ENCODE results near the gene ME3.

DNA sequence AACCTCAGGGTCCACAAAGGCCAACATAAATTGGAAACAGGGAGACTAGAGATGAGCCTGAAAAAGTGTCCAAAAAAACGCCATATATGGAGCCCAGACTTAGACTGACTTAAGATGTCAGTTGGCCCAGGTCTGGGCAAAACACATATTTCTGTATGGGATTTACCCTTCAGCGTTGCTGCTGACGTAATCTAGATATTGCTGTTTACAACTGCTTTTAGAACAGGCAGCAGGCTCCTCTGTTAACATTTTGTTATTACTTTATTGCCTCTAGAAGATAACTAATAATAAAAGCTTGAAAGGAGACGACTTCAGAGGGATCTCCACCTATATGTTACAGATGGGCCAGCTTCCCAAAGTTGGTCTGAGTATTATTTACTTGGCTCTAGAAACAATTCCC, 8.7 kb downstream of the ME3 start:
- TF ChIP-seq, protein P1, sequence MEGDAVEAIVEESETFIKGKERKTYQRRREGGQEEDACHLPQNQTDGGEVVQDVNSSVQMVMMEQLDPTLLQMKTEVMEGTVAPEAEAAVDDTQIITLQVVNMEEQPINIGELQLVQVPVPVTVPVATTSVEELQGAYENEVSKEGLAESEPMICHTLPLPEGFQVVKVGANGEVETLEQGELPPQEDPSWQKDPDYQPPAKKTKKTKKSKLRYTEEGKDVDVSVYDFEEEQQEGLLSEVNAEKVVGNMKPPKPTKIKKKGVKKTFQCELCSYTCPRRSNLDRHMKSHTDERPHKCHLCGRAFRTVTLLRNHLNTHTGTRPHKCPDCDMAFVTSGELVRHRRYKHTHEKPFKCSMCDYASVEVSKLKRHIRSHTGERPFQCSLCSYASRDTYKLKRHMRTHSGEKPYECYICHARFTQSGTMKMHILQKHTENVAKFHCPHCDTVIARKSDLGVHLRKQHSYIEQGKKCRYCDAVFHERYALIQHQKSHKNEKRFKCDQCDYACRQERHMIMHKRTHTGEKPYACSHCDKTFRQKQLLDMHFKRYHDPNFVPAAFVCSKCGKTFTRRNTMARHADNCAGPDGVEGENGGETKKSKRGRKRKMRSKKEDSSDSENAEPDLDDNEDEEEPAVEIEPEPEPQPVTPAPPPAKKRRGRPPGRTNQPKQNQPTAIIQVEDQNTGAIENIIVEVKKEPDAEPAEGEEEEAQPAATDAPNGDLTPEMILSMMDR (conservative IDR thresholded peaks at IDR 0.05 in 1 of 2, IDR thresholded peaks at IDR 0.05 in 1 of 2; ENCODE audit: low read depth in 1 of 2, low read length in 2 of 2): no peak
- TF ChIP-seq EZH2 (IDR thresholded peaks at IDR 0.05; ENCODE audit: low read length, missing control alignments): no peak

Data from fibroblast of lung (primary cell).